Measurements from ENCODE around the gene SEC24A.

GRCh38 chr5:134642931-134643530, 5.6 kb upstream of the SEC24A start:
- TF ChIP-seq POLR2AphosphoS5 (IDR thresholded peaks at IDR 0.05; ENCODE audit: low read depth, low read length) (no peak), TAF1 (IDR thresholded peaks at IDR 0.05; ENCODE audit: low read depth, low read length) (no peak), POLR2A (IDR thresholded peaks at IDR 0.05; ENCODE audit: low read depth, low read length) (no peak), SPI1 (IDR thresholded peaks at IDR 0.05; ENCODE audit: low read depth, low read length) (no peak), PAX5 (IDR thresholded peaks at IDR 0.05; ENCODE audit: insufficient read depth, low read length, severe bottlenecking) (no peak)

Data from GM12891 (cell line).